Medulla oblongata (tissue), 1 donor: Measurements from ENCODE around the gene PTCD3.

Experiments used
- DNase-seq: peaks from one replicate; pipeline ENCODE4 v3.0.0-alpha.2; 2015; ENCODE audit errors: extremely low spot score

The PTCD3 gene

GRCh38 chr2:86105969-86106945, at the start of gene PTCD3:
Gene PTCD3, plus strand, starts transcription at chr2:86106235. Its CDS starts 13 bp downstream, at chr2:86106248.
- peak; percentile 97 for DNase-seq

- no peak for DNase-seq
Observed at GRCh38 chr2:86056590-86057331, 49.3 kb upstream of the PTCD3 start.

- DNase-seq: no peak
Observed at GRCh38 chr2:86062043-86062442, 44.0 kb upstream of the PTCD3 start.

- DNase-seq: no peak
Observed at GRCh38 chr2:86064006-86064405, 42.0 kb upstream of the PTCD3 start.

GRCh38 chr2:86065512-86065911, 40.5 kb upstream of the PTCD3 start:
- no peak for DNase-seq

GRCh38 chr2:86066007-86066578, 39.9 kb upstream of the PTCD3 start:
- no peak for DNase-seq

GRCh38 chr2:86066915-86067314, 39.1 kb upstream of the PTCD3 start:
- DNase-seq: no peak

- DNase-seq: no peak
Observed at GRCh38 chr2:86068136-86068588, 37.9 kb upstream of the PTCD3 start.

- no peak for DNase-seq
Observed at GRCh38 chr2:86068648-86069047, 37.4 kb upstream of the PTCD3 start.

GRCh38 chr2:86069091-86069685, 36.8 kb upstream of the PTCD3 start:
- DNase-seq: no peak

- no peak for DNase-seq
Observed at GRCh38 chr2:86069783-86070339, 36.2 kb upstream of the PTCD3 start.

- no peak for DNase-seq
Observed at GRCh38 chr2:86070868-86071267, 35.2 kb upstream of the PTCD3 start.

GRCh38 chr2:86072271-86072858, 33.7 kb upstream of the PTCD3 start:
- peak; percentile 83 for DNase-seq

GRCh38 chr2:86073225-86073624, 32.8 kb upstream of the PTCD3 start:
- no peak for DNase-seq

GRCh38 chr2:86074256-86074655, 31.8 kb upstream of the PTCD3 start:
- no peak for DNase-seq

GRCh38 chr2:86074811-86075210, 31.2 kb upstream of the PTCD3 start:
- DNase-seq: no peak

GRCh38 chr2:86075886-86076285, 30.1 kb upstream of the PTCD3 start:
- no peak for DNase-seq

GRCh38 chr2:86078774-86079545, 27.1 kb upstream of the PTCD3 start:
- peak; percentile 89 for DNase-seq

- peak; percentile 85 for DNase-seq
Observed at GRCh38 chr2:86079981-86080911, 25.8 kb upstream of the PTCD3 start.
